Stimulated activated CD4-positive, alpha-beta T cell treated with anti-CD3 and anti-CD28 coated beads, TNF-alpha, amount 100 ng/mL, for 4 hours (primary cell): ENCODE data around the gene FCHO2.
"Not testable (repeated sequence)": the region's sequence is repeated elsewhere in the genome, so short reads cannot be mapped to it uniquely, and the experiment has no call there.

Source experiments
- DNase-seq, 3 experiments: peaks; one replicate each; pipeline ENCODE4 v3.0.0-alpha.2; 2020; ENCODE audit warnings: low read depth in 3 of 3

Gene FCHO2

GRCh38 chr5:72956324-72957140 is 691 bp downstream of the FCHO2 start:
- peak in 1 of 3 experiments; percentile 21 for DNase-seq

- DNase-seq: no peak
Observed at GRCh38 chr5:72957337-72957736, 1.5 kb downstream of the FCHO2 start.

GRCh38 chr5:72959257-72959656 is 3.4 kb downstream of the FCHO2 start:
- DNase-seq: no peak

GRCh38 chr5:72974481-72974880 is 18.6 kb downstream of the FCHO2 start:
- DNase-seq: not testable (repeated sequence)

- not testable (repeated sequence) for DNase-seq
Observed at GRCh38 chr5:72976810-72977209, 21.0 kb downstream of the FCHO2 start.

GRCh38 chr5:72985719-72986118 is 29.9 kb downstream of the FCHO2 start:
- no peak for DNase-seq

GRCh38 chr5:72988769-72989168 is 32.9 kb downstream of the FCHO2 start:
- no peak for DNase-seq

- no peak for DNase-seq
Observed at GRCh38 chr5:72991394-72991793, 35.6 kb downstream of the FCHO2 start.

- DNase-seq: no peak
Observed at GRCh38 chr5:72994578-72994977, 38.7 kb downstream of the FCHO2 start.

GRCh38 chr5:72996632-72997031 is 40.8 kb downstream of the FCHO2 start:
- no peak for DNase-seq

- no peak for DNase-seq
Observed at GRCh38 chr5:72999916-73000315, 44.1 kb downstream of the FCHO2 start.

GRCh38 chr5:73005886-73006285 is 50.0 kb downstream of the FCHO2 start:
- DNase-seq: no peak

GRCh38 chr5:73007051-73007450 is 51.2 kb downstream of the FCHO2 start:
- no peak for DNase-seq

GRCh38 chr5:73008831-73009230 is 53.0 kb downstream of the FCHO2 start:
- no peak for DNase-seq

GRCh38 chr5:73011612-73012011 is 55.8 kb downstream of the FCHO2 start:
- DNase-seq: not testable (repeated sequence)

- no peak for DNase-seq
Observed at GRCh38 chr5:73018892-73019291, 63.1 kb downstream of the FCHO2 start.

GRCh38 chr5:73019766-73020165 is 63.9 kb downstream of the FCHO2 start:
- DNase-seq: no peak

GRCh38 chr5:73022471-73023169 is 66.8 kb downstream of the FCHO2 start:
- no peak for DNase-seq

GRCh38 chr5:73024946-73025544 is 69.2 kb downstream of the FCHO2 start:
- not testable (repeated sequence) for DNase-seq

GRCh38 chr5:73027361-73027760 is 71.5 kb downstream of the FCHO2 start:
- no peak for DNase-seq

- no peak for DNase-seq
Observed at GRCh38 chr5:73027816-73028215, 72.0 kb downstream of the FCHO2 start.

- DNase-seq: no peak
Observed at GRCh38 chr5:73028991-73029595, 73.3 kb downstream of the FCHO2 start.
